Measurements from ENCODE around the gene NVL. TPM values are rescaled to one million over a fixed set of nuclear protein-coding genes. Genes with fewer than 3 reads are reported as not detected.

Gene NVL
- total and polyA plus RNA-seq, 2 of the 8 experiments (the other 6 are each of a cell fraction or from before 2014, with no cell fraction given): 22.7 to 45.8 TPM

GRCh38 chr1:224308064-224308463 lies 21.9 kb downstream of the NVL start:
- Histone ChIP-seq H3K18ac (ENCODE audit: extremely low read depth, low read length) (no peak overlapping the region), H2AK5ac (ENCODE audit: low read depth, low read length) (no peak overlapping the region), H3K4me1 (replicated peaks in 1 of 4; ENCODE audit: control insufficient read depth in 3 of 4, insufficient read depth in 4 of 4, low read length in 3 of 4) (no peaks in the 10 kb centered on the region), H3K79me2 (ENCODE audit: control insufficient read depth in 1 of 2, insufficient read depth in 2 of 2, low read length in 2 of 2) (no peaks in the 10 kb centered on the region), H3K56ac (replicated peaks; ENCODE audit: insufficient read length, low read depth, low read length) (no peak overlapping the region), H3K23ac (ENCODE audit: insufficient read length) (no peak overlapping the region), H4K5ac (ENCODE audit: insufficient read length, low read depth, low read length) (no peak overlapping the region), H3K14ac (ENCODE audit: insufficient read length) (no peak overlapping the region), H3K9ac (replicated peaks in 1 of 4; ENCODE audit: extremely low read depth in 1 of 4, low read depth in 3 of 4, low read length in 3 of 4) (no peak overlapping the region), H3K4me2 (ENCODE audit: insufficient read depth in 1 of 2, low read depth in 2 of 2, low read length in 2 of 2) (no peak overlapping the region), H2BK5ac (ENCODE audit: low read depth, low read length) (no peak overlapping the region), H3K4me3 (ENCODE audit: extremely low read depth in 1 of 4, insufficient read depth in 2 of 4, low read depth in 3 of 4, low read length in 4 of 4) (no peak overlapping the region), H2BK12ac (ENCODE audit: low read depth, low read length) (no peak overlapping the region), H4K8ac (ENCODE audit: extremely low read depth, insufficient read depth, low read length) (no peak overlapping the region), H3K27me3 (replicated peaks in 1 of 4; ENCODE audit: control insufficient read depth in 3 of 4, extremely low read depth in 1 of 4, insufficient read depth in 3 of 4, low read length in 3 of 4) (no peaks in the 10 kb centered on the region), H3K27ac (ENCODE audit: low read depth, low read length) (no peak overlapping the region), H3K79me1 (ENCODE audit: low read depth, low read length) (no peaks in the 10 kb centered on the region), H2AFZ (ENCODE audit: low read length) (no peak overlapping the region), H4K20me1 (replicated peaks in 1 of 2; ENCODE audit: control insufficient read depth in 1 of 2, insufficient read depth in 2 of 2, low read length in 2 of 2) (no peaks in the 10 kb centered on the region), H2BK15ac (ENCODE audit: low read length) (no peak overlapping the region), H3K23me2 (ENCODE audit: low read depth, low read length) (no peaks in the 10 kb centered on the region; the same call in 1 of the 2 replicates), H3K9me3 (ENCODE audit: insufficient read depth in 2 of 2, low read depth in 1 of 2, low read length in 1 of 2) (no peaks in the 10 kb centered on the region), H3K4ac (replicated peaks; ENCODE audit: insufficient read length, low read depth, low read length) (no peak overlapping the region), H4K91ac (replicated peaks; ENCODE audit: insufficient read length, low read length) (no peak overlapping the region), H2BK120ac (replicated peaks; ENCODE audit: low read depth, low read length) (no peak overlapping the region), H2BK20ac (ENCODE audit: low read length) (no peak overlapping the region), H3K36me3 (ENCODE audit: control insufficient read depth in 2 of 4, insufficient read depth in 4 of 4, low read length in 3 of 4) (peaks cover 2 to 64% (median 25%) of the 10 kb centered on the region in 4 experiments; a peak in 7 of 8 replicates)
- POLR2A ChIA-PET (ENCODE audit: partially characterized antibody): no interaction called here
- CTCF ChIA-PET (ENCODE audit: partially characterized antibody): interaction anchor here (0.7 kb wide), 1 partner anchor 7 kb away, joined by 3 read pairs; no protein-coding TSS in a partner anchor
- DNase-seq (ENCODE audit: low read depth in 1 of 2, low spot score in 2 of 2): no peak
- TF ChIP-seq ASH2L (IDR thresholded peaks at IDR 0.05; ENCODE audit: low read length) (no peak), YY1 (IDR thresholded peaks at IDR 0.05; ENCODE audit: low read depth, low read length) (no peak), SP1 (IDR thresholded peaks at IDR 0.05; ENCODE audit: low read depth, low read length) (no peak), TEAD4 (IDR thresholded peaks at IDR 0.05; ENCODE audit: low read depth, low read length) (no peak), SAP30 (IDR thresholded peaks at IDR 0.05; ENCODE audit: insufficient read depth, insufficient replicate concordance, low read length) (no peak), SIX5 (IDR thresholded peaks at IDR 0.05; ENCODE audit: low read depth, low read length) (no peak), TAF7 (optimal IDR thresholded peaks at IDR 0.05; ENCODE audit: borderline replicate concordance, low read depth, low read length) (no peak), KDM5A (IDR thresholded peaks at IDR 0.05; ENCODE audit: low read length) (no peak)
- WGBS, 2 experiments (ENCODE audit: extremely low coverage in 1 of 2, insufficient coverage in 1 of 2, insufficient read length in 1 of 2, insufficient replicate concordance in 2 of 2, low coverage in 1 of 2, low lambda C conversion rate in 2 of 2, missing lambda C conversion rate in 1 of 2): 96% methylated on average over 3 of the region's 3 CpGs; no CpG with 5 or more reads in 1 of the 2 experiments
- FAIRE-seq: no peak

Data from H1 (cell line).